ENCODE measurements around the gene STRA6. TPM values are rescaled to one million over a fixed set of nuclear protein-coding genes. Genes with fewer than 3 reads are reported as not detected.

The STRA6 gene
- total RNA-seq, 1 experiment from 2014 or later, result 0.54 TPM

- H3K36me3 ChIP-seq (ENCODE audit: control insufficient read depth in 1 of 2, insufficient read depth in 2 of 2, low read length in 2 of 2), result no peaks in the 10 kb centered on the region
- RAD21 ChIA-PET (ENCODE audit: low non-redundant PET in 1 of 2, low total read pairs in 2 of 2, uncharacterized antibody in 2 of 2, unreplicated experiment in 2 of 2), result interaction anchor here (0.9 to 1.3 kb wide), 2 partner anchors 163 kb away, joined by 5 to 8 read pairs; no protein-coding TSS in a partner anchor
- H3K4me3 ChIP-seq (replicated peaks in 1 of 2; ENCODE audit: low read depth in 1 of 2, low read length in 2 of 2), result no peak overlapping the region
- H3K9me3 ChIP-seq (ENCODE audit: control insufficient read depth in 1 of 2, insufficient read depth in 1 of 2, low read depth in 1 of 2, low read length in 2 of 2), result no peaks in the 10 kb centered on the region
- intact Hi-C loops (cut with micrococcal nuclease), result loop anchor here (5.0 kb wide), 1 partner anchor 163 kb away; no protein-coding TSS in a partner anchor
- peak overlapping the region; percentile 24 for H2AFZ ChIP-seq (ENCODE audit: low read depth, low read length, poor library complexity, severe bottlenecking)
- H4K20me1 ChIP-seq (ENCODE audit: insufficient read depth), result no peaks in the 10 kb centered on the region
- H3K4me1 ChIP-seq (ENCODE audit: control insufficient read depth in 1 of 2, insufficient read depth in 2 of 2, low read length in 2 of 2), result peaks cover 3 to 9% of the 10 kb centered on the region in 2 experiments; a peak in 3 of 4 replicates
- DNase-seq (ENCODE audit: low read depth, low spot score) (peak; percentile 29), ATAC-seq (peak; percentile 100)
- no peaks in the 10 kb centered on the region for H3K79me2 ChIP-seq (ENCODE audit: insufficient read depth, low read length)
- peak overlapping the region; percentile 12; the same call in 1 of the 2 replicates for H3K4me2 ChIP-seq (ENCODE audit: low read length)
- H3K9me2 ChIP-seq (ENCODE audit: insufficient read depth), result no peaks in the 10 kb centered on the region
- CTCF ChIA-PET, result interaction anchor here (0.5 to 3.3 kb wide), 8 partner anchors 18 to 178 kb away, joined by 3 to 33 read pairs (median 3); no protein-coding TSS in a partner anchor
- no peaks in the 10 kb centered on the region for H3K27me3 ChIP-seq (ENCODE audit: insufficient read depth, low read length)
- TF ChIP-seq REST (IDR thresholded peaks at IDR 0.05; ENCODE audit: low read depth) (no peak), CEBPB (IDR thresholded peaks at IDR 0.05; ENCODE audit: low read depth) (no peak), POLR2AphosphoS5 (IDR thresholded peaks at IDR 0.05; ENCODE audit: low read depth, low read length) (no peak), SP1 (IDR thresholded peaks at IDR 0.05; ENCODE audit: low read depth) (no peak), CBX3 (IDR thresholded peaks at IDR 0.05; ENCODE audit: low read depth) (no peak), CTCF (IDR thresholded peaks at IDR 0.05 in 2 of 3, conservative IDR thresholded peaks at IDR 0.05 in 1 of 3; ENCODE audit: borderline replicate concordance in 1 of 3, insufficient read depth in 1 of 3, low read depth in 2 of 3, low read length in 2 of 3) (peak; percentile 12 to 44 (median 27); a peak in 4 of 6 replicates), ATF3 (IDR thresholded peaks at IDR 0.05) (no peak), POLR2A (IDR thresholded peaks at IDR 0.05; ENCODE audit: borderline replicate concordance, extremely low read depth, insufficient read depth, insufficient read length) (no peak), RAD21 (IDR thresholded peaks at IDR 0.05; ENCODE audit: low read depth) (peak; percentile 44), SRF (IDR thresholded peaks at IDR 0.05; ENCODE audit: low read depth) (no peak), EZH2phosphoT487 (IDR thresholded peaks at IDR 0.05; ENCODE audit: borderline replicate concordance) (no peak)
- H3K9ac ChIP-seq (ENCODE audit: low read length), result no peak overlapping the region
- POLR2A ChIA-PET, result no interaction called here
- no TSS peak for BruUV-seq (replicated peaks)
- no peak overlapping the region for H3K27ac ChIP-seq (ENCODE audit: low read depth, low read length)
These were observed 58.3 kb downstream of the STRA6 start for GRCh38 chr15:74144153-74144775.

Measured in HCT116 (cell line).